GM18511 (cell line): Measurements from ENCODE around the gene HLA-DOA.
A peak's percentile ranks its signal among the peaks of the same experiment; 100 is the strongest.

Experiments
- ATAC-seq: cut with Tn5 transposase; IDR thresholded peaks from one replicate; pipeline ENCODE4 v1.9.1; 2021; ENCODE audit warnings: mild to moderate bottlenecking, moderate library complexity; ENCODE audit not compliant: unreplicated experiment

Gene HLA-DOA

GRCh38 chr6:33017694-33018353 is 8.4 kb upstream of the HLA-DOA start:
- ATAC-seq = no peak

DNA sequence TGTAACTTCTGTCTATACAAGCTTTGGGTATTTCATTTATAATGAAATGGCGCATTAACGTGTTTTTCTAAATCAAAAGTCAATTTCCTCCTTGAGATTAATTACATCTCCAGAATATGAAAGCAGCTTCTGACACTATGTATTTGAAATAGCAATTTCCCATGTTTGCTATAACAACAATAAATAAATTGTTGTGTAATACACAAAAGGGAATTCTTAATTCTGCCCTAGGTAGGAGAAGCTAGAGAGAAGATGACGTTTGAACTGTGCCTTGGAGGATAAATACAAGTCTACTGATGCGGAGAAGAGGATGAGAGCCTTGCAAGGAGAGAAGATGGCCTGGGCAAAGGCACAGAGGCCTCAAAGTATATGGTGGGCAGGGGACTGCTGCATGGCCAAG is 7.6 kb upstream of the HLA-DOA start:
- no peak for ATAC-seq

- ATAC-seq = no peak
Observed at GRCh38 chr6:33015798-33016197, 6.4 kb upstream of the HLA-DOA start.

GRCh38 chr6:33014841-33015634 is 5.6 kb upstream of the HLA-DOA start:
- no peak for ATAC-seq

GRCh38 chr6:33013608-33014007 is 4.2 kb upstream of the HLA-DOA start:
- ATAC-seq = no peak

DNA sequence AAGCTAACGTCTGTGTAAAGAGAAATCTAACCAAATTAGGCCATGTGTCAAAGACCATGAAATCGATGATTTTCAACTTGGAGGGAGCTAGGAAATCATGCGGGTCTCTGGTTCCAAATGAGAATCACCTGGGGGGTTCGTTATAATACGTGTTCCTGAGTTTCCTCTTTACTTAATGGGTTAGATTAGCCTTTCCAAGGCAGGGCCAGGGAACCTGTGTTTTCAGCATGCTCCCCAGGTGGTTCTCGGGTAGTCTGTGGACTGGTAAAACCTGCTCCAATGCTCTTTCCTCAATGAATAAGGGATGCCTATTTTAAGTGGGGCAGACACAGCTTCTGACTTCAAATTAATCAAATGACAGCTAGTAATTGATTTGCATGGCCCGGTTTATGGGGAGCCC is 965 bp upstream of the HLA-DOA start:
- ATAC-seq = no peak

DNA sequence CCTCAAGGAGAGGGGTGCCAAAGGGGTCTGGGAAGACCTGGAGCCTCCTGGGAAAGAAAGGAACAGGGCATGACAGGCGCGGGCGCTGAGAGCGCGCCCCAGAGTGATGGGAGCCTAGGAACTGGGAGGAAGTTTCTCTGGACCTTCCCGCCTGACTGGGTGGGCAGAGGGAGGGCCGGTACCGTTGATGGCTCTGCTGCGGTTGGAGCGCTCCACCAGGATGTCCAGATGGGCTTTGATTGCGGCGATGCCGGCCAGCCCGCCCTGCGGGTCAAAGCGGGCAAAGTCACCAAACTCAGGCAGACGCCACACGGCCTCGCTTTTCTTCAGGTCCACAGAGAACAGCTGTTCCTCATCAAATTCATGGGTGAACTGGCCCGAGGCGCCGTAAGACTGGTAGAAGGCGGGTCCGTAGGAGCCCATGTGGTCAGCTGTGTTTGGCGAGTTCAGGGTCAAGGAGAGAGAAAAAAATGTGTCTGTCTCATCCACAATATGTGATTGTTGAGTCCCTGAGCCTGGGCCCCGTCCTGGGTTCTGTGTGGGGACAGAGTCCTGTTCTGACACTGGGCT is 1.5 kb downstream of the HLA-DOA start:
- no peak for ATAC-seq

DNA sequence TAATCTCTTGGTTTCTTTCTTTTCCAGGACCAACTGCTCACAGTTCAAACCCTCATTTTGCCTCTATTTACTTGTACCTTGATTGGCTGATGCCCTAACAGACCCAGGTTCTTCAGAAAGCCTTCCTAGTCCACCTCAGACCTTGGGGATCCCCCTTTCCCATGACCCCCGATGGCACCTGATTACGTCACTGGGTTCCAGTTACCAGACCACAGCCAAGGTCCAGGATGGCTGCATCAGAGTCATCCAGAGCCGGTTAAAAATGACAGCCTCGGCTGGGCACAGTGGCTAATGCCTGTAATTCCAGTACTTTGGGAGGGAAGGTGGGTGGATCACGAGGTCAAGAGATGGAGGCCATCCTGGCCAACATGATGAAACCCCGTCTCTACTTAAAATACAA is 4.5 kb downstream of the HLA-DOA start:
- no peak for ATAC-seq

DNA sequence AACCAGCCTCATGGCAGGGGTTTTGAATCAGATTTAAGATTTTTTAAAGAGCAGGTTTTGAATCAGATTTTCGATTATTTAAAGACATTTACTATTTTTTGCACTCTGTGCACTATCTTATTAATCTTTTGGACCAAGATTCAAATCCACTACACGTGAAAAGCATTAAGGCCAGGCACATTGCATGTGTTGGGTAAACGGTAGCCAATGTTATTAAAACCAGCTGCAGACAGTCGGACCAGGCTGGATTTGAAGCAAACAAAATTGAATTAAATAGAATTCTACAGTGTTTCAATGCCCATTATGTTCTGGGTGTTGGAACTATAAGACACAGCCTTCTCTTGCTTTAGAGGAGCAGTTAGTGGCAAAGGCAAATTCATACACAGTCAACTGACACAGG is 7.7 kb downstream of the HLA-DOA start:
- no peak for ATAC-seq

- ATAC-seq = no peak
Observed at GRCh38 chr6:33000055-33000454, 9.3 kb downstream of the HLA-DOA start.

DNA sequence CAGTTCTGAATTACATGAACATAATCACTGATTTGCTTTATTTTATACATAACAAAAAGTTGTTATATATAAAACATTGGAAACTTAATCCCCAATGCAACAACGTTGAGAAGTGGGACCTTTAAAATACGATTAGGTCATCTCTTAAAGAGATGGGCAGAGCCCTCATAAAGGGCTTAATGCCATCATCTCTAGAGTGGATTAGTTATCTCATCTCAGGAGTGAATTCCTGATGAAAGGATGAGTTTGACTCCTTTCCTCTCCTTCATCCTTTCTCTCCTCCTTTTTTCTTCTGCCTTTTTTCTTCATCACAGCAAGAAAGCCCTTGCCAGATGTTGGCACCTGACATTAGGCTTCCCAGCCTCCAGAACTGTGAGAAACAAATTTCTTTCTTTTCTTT is 13.9 kb downstream of the HLA-DOA start:
- no peak for ATAC-seq

- no peak for ATAC-seq
Observed at GRCh38 chr6:32993363-32993973, 15.9 kb downstream of the HLA-DOA start.

GRCh38 chr6:32991972-32992371 is 17.4 kb downstream of the HLA-DOA start:
- ATAC-seq = no peak

DNA sequence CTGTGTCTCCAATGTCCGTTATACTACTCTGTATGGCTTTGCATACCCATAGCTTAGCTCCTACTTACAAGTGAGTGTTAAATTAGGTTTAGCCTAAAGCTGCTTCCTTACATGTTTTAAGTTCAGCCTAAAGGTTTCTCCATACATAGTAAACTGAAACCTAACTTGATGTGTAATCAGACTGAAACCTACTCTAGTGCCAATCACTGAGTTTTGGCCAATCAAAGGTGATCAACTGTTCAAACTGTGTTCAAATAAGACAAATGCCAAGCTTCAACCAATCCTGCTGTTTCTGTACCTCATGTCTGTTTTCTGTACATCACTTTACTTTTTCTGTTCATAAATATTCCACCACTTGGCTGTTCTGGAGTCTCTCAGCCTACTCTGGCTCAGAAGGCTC is 20.0 kb downstream of the HLA-DOA start:
- ATAC-seq = no peak

- peak; percentile 68 for ATAC-seq
Observed at GRCh38 chr6:32984622-32985389, 24.6 kb downstream of the HLA-DOA start.

GRCh38 chr6:32983964-32984621 is 25.3 kb downstream of the HLA-DOA start:
- no peak for ATAC-seq

GRCh38 chr6:32983493-32983848 is 25.9 kb downstream of the HLA-DOA start:
- no peak for ATAC-seq

DNA sequence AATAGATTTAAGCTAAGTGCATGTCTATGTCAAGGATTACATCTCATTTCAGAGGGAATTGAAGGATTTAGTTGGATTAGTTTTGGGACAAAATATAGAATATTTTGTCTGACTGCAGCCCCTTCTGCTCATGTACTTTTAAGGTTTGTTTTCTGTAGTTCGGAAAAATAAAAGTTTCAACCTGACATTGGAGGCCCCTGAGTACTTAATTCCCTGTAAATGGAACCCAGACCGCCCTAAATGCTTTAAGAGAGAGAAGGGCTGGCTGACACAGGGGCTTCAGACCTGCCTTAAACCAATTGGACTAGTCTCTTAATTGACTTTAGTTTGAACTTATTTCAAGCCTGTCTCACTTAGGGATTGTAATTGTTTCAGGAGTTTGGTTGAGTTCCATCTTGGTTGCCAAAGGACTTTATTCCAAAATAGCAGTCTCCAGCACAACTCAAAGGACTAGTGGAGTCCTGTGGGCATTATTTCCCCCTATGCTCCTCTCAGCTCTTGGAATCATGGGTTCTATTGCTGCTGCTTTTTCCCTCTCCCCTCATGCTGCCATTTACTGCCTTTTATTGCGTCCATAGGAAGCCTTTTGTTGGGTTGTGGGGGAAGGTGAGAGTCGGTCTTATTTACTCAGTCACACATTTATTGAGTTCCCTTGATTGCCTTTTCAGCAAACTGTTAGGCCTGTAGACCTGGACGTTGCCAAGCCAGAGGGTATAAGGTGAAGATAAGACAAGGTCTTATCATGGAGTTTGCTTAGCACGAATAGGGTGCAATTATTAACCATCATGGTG is 26.5 kb downstream of the HLA-DOA start:
- ATAC-seq = no peak

- ATAC-seq = no peak
Observed at GRCh38 chr6:32982084-32982701, 27.2 kb downstream of the HLA-DOA start.
